NT2/D1 (cell line): ENCODE results near the gene HOXD8.

ENCODE experiments used
- YY1 ChIP-seq: IDR thresholded peaks from 2 replicates; pipeline ENCODE4 v1.6.1; 2011; ENCODE audit not compliant: insufficient read length, insufficient read depth
- ZNF274 ChIP-seq: IDR thresholded peaks from 2 replicates; pipeline ENCODE4 v1.6.1; 2011; ENCODE audit warnings: mild to moderate bottlenecking, low read depth, low read length

GRCh38 chr2:176085861-176086771 lies 43.4 kb upstream of the HOXD8 start:
- TF ChIP-seq YY1 (no peak), ZNF274 (no peak)
